ENCODE data around the gene CPEB2.

The CPEB2 gene

GRCh38 chr4:15011166-15011565 is 8.9 kb downstream of the CPEB2 start:
- no peak for DNase-seq

- no peak for DNase-seq
These were observed 9.9 kb downstream of the CPEB2 start for GRCh38 chr4:15012017-15012788.

GRCh38 chr4:15013585-15013984 is 11.3 kb downstream of the CPEB2 start:
- no peak for DNase-seq

GRCh38 chr4:15015170-15015569 is 12.9 kb downstream of the CPEB2 start:
- DNase-seq, result no peak

- no peak for DNase-seq
These were observed 16.1 kb downstream of the CPEB2 start for GRCh38 chr4:15018361-15018760.

- DNase-seq, result no peak
These were observed 18.4 kb downstream of the CPEB2 start for GRCh38 chr4:15020502-15021286.

- no peak for DNase-seq
These were observed 19.0 kb downstream of the CPEB2 start for GRCh38 chr4:15021311-15021710.

- no peak for DNase-seq
These were observed 19.7 kb downstream of the CPEB2 start for GRCh38 chr4:15021946-15022345.

- no peak for DNase-seq
These were observed 22.1 kb downstream of the CPEB2 start for GRCh38 chr4:15024386-15024785.

- DNase-seq, result no peak
These were observed 23.4 kb downstream of the CPEB2 start for GRCh38 chr4:15025693-15026092.

GRCh38 chr4:15027921-15028435 is 25.7 kb downstream of the CPEB2 start:
- no peak for DNase-seq

GRCh38 chr4:15031197-15031596 is 28.9 kb downstream of the CPEB2 start:
- no peak for DNase-seq

- no peak for DNase-seq
These were observed 29.9 kb downstream of the CPEB2 start for GRCh38 chr4:15031993-15032675.

- no peak for DNase-seq
These were observed 31.9 kb downstream of the CPEB2 start for GRCh38 chr4:15034071-15034764.

GRCh38 chr4:15035159-15035558 is 32.9 kb downstream of the CPEB2 start:
- DNase-seq, result no peak

- no peak for DNase-seq
These were observed 35.8 kb downstream of the CPEB2 start for GRCh38 chr4:15037923-15038541.

GRCh38 chr4:15040916-15041463 is 38.7 kb downstream of the CPEB2 start:
- DNase-seq, result no peak

GRCh38 chr4:15042529-15043167 is 40.4 kb downstream of the CPEB2 start:
- DNase-seq, result no peak

GRCh38 chr4:15043226-15043625 is 40.9 kb downstream of the CPEB2 start:
- DNase-seq, result no peak

GRCh38 chr4:15043922-15044321 is 41.6 kb downstream of the CPEB2 start:
- DNase-seq, result no peak

- DNase-seq, result no peak
These were observed 52.3 kb downstream of the CPEB2 start for GRCh38 chr4:15054541-15054940.

GRCh38 chr4:15060213-15060612 is 57.9 kb downstream of the CPEB2 start:
- DNase-seq, result no peak

All from NCI-H1417 treated with DMSO at 0.1 percent for 48 hours (cell line).